ENCODE data around the gene SLC37A4. TPM values are rescaled to one million over a fixed set of nuclear protein-coding genes. Genes with fewer than 3 reads are reported as not detected.
"Not testable (repeated sequence)": the region's sequence is repeated elsewhere in the genome, so short reads cannot be mapped to it uniquely, and the experiment has no call there.

Gene SLC37A4
- total and polyA plus RNA-seq, 2 experiments from 2014 or later: 7.9 to 13.7 TPM

DNA sequence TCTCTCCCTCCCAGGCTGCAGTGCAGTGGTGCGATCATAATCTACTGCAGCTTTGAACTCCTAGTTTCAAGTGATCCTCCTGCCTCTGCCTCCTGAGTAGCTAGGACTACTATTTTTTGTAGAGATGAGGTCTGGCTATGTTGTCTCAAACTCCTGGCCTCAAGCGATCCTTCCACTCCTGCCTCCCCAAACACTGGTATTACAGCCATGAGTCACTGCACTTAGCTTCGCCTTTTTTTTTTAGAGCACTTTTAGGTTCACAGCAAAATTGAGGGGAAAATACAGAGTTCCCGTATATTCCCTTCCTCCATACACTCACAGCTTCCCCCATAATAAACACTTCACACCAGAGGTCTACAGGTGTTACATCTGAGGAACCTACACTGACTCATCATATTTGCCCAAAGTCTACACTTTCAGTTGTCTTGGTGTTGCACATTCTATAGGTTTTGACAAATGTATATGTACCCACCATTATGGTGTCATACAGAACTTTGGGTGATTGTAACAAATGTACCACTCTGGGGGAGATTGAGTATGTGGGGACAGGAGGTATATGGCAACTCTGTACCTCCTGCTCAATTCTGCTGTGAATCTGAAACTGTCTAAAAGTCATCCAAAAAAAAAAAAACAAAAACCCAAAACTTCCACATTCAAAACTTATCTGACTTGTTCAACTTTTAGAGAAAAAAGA lies 11.3 kb upstream of the SLC37A4 start:
- no peak for DNase-seq
- H3K9me3 ChIP-seq (ENCODE audit: low read depth): no peaks in the 10 kb centered on the region
- H3K79me2 ChIP-seq (ENCODE audit: insufficient read depth): no peaks in the 10 kb centered on the region
- peaks cover 25% of the 10 kb centered on the region; the same call in 1 of the 2 replicates for H3F3A ChIP-seq (ENCODE audit: insufficient read depth)
- H3K9ac ChIP-seq: no peak overlapping the region
- H3K4me3 ChIP-seq: no peak overlapping the region
- no peaks in the 10 kb centered on the region for H4K20me1 ChIP-seq (ENCODE audit: insufficient read depth)
- H3K4me2 ChIP-seq (ENCODE audit: unreplicated experiment): no peak overlapping the region
- 97 to 99% methylated on average over 4 of the region's 4 CpGs for WGBS, 2 experiments (ENCODE audit: low coverage in 1 of 2, low lambda C conversion rate in 2 of 2, missing lambda C conversion rate in 2 of 2)
- peaks cover 8% of the 10 kb centered on the region for H3K36me3 ChIP-seq (ENCODE audit: low read depth)
- no peaks in the 10 kb centered on the region for H3K9me2 ChIP-seq (ENCODE audit: insufficient read depth)
- no peak overlapping the region for H2AFZ ChIP-seq
- H3K4me1 ChIP-seq (ENCODE audit: insufficient read depth): no peaks in the 10 kb centered on the region
- TF ChIP-seq EZH2phosphoT487 (IDR thresholded peaks at IDR 0.05; ENCODE audit: insufficient read depth, low read depth): no peak
- TF ChIP-seq EZH2 (IDR thresholded peaks at IDR 0.05; ENCODE audit: insufficient read depth, poor library complexity, severe bottlenecking): no peak
- in situ Hi-C loops (cut with MboI): no loop called here
- H3K27me3 ChIP-seq (replicated peaks; ENCODE audit: insufficient read depth): no peaks in the 10 kb centered on the region
- no peak overlapping the region for H3K27ac ChIP-seq

GRCh38 chr11:119039471-119039870 lies 8.8 kb upstream of the SLC37A4 start:
- H2AFZ ChIP-seq; H3K36me3 ChIP-seq (ENCODE audit: low read depth); H3K9me3 ChIP-seq (ENCODE audit: low read depth); H3K27ac ChIP-seq; H3K27me3 ChIP-seq (replicated peaks; ENCODE audit: insufficient read depth); H3K4me1 ChIP-seq (ENCODE audit: insufficient read depth); H3K9me2 ChIP-seq (ENCODE audit: insufficient read depth); H3K4me2 ChIP-seq (ENCODE audit: unreplicated experiment); DNase-seq; H4K20me1 ChIP-seq (ENCODE audit: insufficient read depth); H3K4me3 ChIP-seq; H3K9ac ChIP-seq; in situ Hi-C loops (cut with MboI); H3K79me2 ChIP-seq (ENCODE audit: insufficient read depth): not testable (repeated sequence)
- 46 to 57% methylated on average over 11 of the region's 11 CpGs for WGBS, 2 experiments (ENCODE audit: low coverage in 1 of 2, low lambda C conversion rate in 2 of 2, missing lambda C conversion rate in 2 of 2)
- peaks cover 22% of the 10 kb centered on the region; the same call in 1 of the 2 replicates for H3F3A ChIP-seq (ENCODE audit: insufficient read depth)

GRCh38 chr11:119038884-119039283 lies 8.2 kb upstream of the SLC37A4 start:
- Histone ChIP-seq H3K9me3 (ENCODE audit: low read depth) (no peaks in the 10 kb centered on the region), H2AFZ (no peak overlapping the region), H3K4me2 (ENCODE audit: unreplicated experiment) (no peak overlapping the region), H3K27ac (no peak overlapping the region), H3K36me3 (ENCODE audit: low read depth) (no peaks in the 10 kb centered on the region), H3K27me3 (replicated peaks; ENCODE audit: insufficient read depth) (no peaks in the 10 kb centered on the region), H3F3A (ENCODE audit: insufficient read depth) (peaks cover 16% of the 10 kb centered on the region; the same call in 1 of the 2 replicates), H4K20me1 (ENCODE audit: insufficient read depth) (no peaks in the 10 kb centered on the region), H3K79me2 (ENCODE audit: insufficient read depth) (no peaks in the 10 kb centered on the region), H3K4me1 (ENCODE audit: insufficient read depth) (no peaks in the 10 kb centered on the region), H3K9ac (no peak overlapping the region), H3K4me3 (no peak overlapping the region), H3K9me2 (ENCODE audit: insufficient read depth) (no peaks in the 10 kb centered on the region)
- in situ Hi-C loops (cut with MboI): no loop called here
- no peak for TF ChIP-seq EZH2phosphoT487 (IDR thresholded peaks at IDR 0.05; ENCODE audit: insufficient read depth, low read depth)
- no peak for TF ChIP-seq EZH2 (IDR thresholded peaks at IDR 0.05; ENCODE audit: insufficient read depth, poor library complexity, severe bottlenecking)
- no peak for DNase-seq
- 76 to 85% methylated on average over 5 of the region's 5 CpGs for WGBS, 2 experiments (ENCODE audit: low coverage in 1 of 2, low lambda C conversion rate in 2 of 2, missing lambda C conversion rate in 2 of 2)

- WGBS, 2 experiments (ENCODE audit: low coverage in 1 of 2, low lambda C conversion rate in 2 of 2, missing lambda C conversion rate in 2 of 2): 65 to 69% methylated on average over 3 of the region's 3 CpGs
These were observed 4.1 kb upstream of the SLC37A4 start for GRCh38 chr11:119034813-119035212.

GRCh38 chr11:119033421-119033820 lies 2.7 kb upstream of the SLC37A4 start:
- H3K27me3 ChIP-seq (replicated peaks; ENCODE audit: insufficient read depth); H3K36me3 ChIP-seq (ENCODE audit: low read depth); H2AFZ ChIP-seq; H4K20me1 ChIP-seq (ENCODE audit: insufficient read depth); H3K4me1 ChIP-seq (ENCODE audit: insufficient read depth); H3K9me2 ChIP-seq (ENCODE audit: insufficient read depth); in situ Hi-C loops (cut with MboI); H3K4me3 ChIP-seq; H3K9ac ChIP-seq; H3K27ac ChIP-seq; H3K79me2 ChIP-seq (ENCODE audit: insufficient read depth); H3F3A ChIP-seq (ENCODE audit: insufficient read depth); H3K9me3 ChIP-seq (ENCODE audit: low read depth); H3K4me2 ChIP-seq (ENCODE audit: unreplicated experiment): not testable (repeated sequence)
- DNase-seq: peak; percentile 24
- WGBS, 2 experiments (ENCODE audit: low coverage in 1 of 2, low lambda C conversion rate in 2 of 2, missing lambda C conversion rate in 2 of 2): 85% methylated on average over 10 of the region's 10 CpGs

More at GRCh38 chr11:119034813-119035212, 4.1 kb upstream of the SLC37A4 start:
- Histone ChIP-seq H3K4me3 (no peak overlapping the region), H4K20me1 (ENCODE audit: insufficient read depth) (no peaks in the 10 kb centered on the region), H3K27me3 (replicated peaks; ENCODE audit: insufficient read depth) (no peaks in the 10 kb centered on the region), H3K9ac (no peak overlapping the region), H3K4me1 (ENCODE audit: insufficient read depth) (peaks cover 6% of the 10 kb centered on the region; the same call in 1 of the 2 replicates), H3K27ac (no peak overlapping the region), H3K36me3 (ENCODE audit: low read depth) (no peaks in the 10 kb centered on the region), H3F3A (ENCODE audit: insufficient read depth) (no peaks in the 10 kb centered on the region), H3K4me2 (ENCODE audit: unreplicated experiment) (no peak overlapping the region), H2AFZ (no peak overlapping the region), H3K9me2 (ENCODE audit: insufficient read depth) (no peaks in the 10 kb centered on the region), H3K79me2 (ENCODE audit: insufficient read depth) (no peaks in the 10 kb centered on the region), H3K9me3 (ENCODE audit: low read depth) (no peaks in the 10 kb centered on the region)
- DNase-seq: no peak
- in situ Hi-C loops (cut with MboI): no loop called here
- TF ChIP-seq EZH2phosphoT487 (IDR thresholded peaks at IDR 0.05; ENCODE audit: insufficient read depth, low read depth) (no peak), EZH2 (IDR thresholded peaks at IDR 0.05; ENCODE audit: insufficient read depth, poor library complexity, severe bottlenecking) (no peak)

All from GM23248 (cell line).